Measurements from ENCODE around the gene DMD. TPM values are rescaled to one million over a fixed set of nuclear protein-coding genes. Genes with fewer than 3 reads are reported as not detected.
"Not testable (repeated sequence)": the region's sequence is repeated elsewhere in the genome, so short reads cannot be mapped to it uniquely, and the experiment has no call there.

The DMD gene
- polyA plus RNA-seq, 3 donors: 0.23 TPM; not detected in 2

- TF ChIP-seq CTCF (IDR thresholded peaks at IDR 0.05): no peak
- H3K27ac Mint-ChIP-seq: no peak overlapping the region
- WGBS (ENCODE audit: insufficient coverage): no CpG with 5 or more reads among the region's 3 CpGs
- H3K9ac ChIP-seq (ENCODE audit: insufficient read depth, low read length, poor library complexity, severe bottlenecking): no peak overlapping the region
- no peaks in the 10 kb centered on the region for H3K79me2 ChIP-seq (ENCODE audit: insufficient read depth, low read length)
- H3K9me3 Mint-ChIP-seq: peaks cover 0 to 8% (median 5%) of the 10 kb centered on the region in 7 donors
- no peaks in the 10 kb centered on the region for H3K36me3 Mint-ChIP-seq
- no peaks in the 10 kb centered on the region for H3K27me3 ChIP-seq (ENCODE audit: control insufficient read depth in 2 of 2, insufficient read depth in 2 of 2, low read length in 2 of 2)
- H3K27me3 Mint-ChIP-seq (ENCODE audit: low read depth in 3 of 3): no peaks in the 10 kb centered on the region
- no peaks in the 10 kb centered on the region for H3K4me1 Mint-ChIP-seq
- peaks cover 6 to 13% of the 10 kb centered on the region in 2 donors for H3K9me3 ChIP-seq (replicated peaks in 1 of 2; ENCODE audit: control insufficient read depth in 1 of 2, insufficient read depth in 1 of 2, low read length in 2 of 2)
- no peaks in the 10 kb centered on the region for H4K20me1 ChIP-seq (ENCODE audit: insufficient read depth, low read length)
- intact Hi-C loops (cut with micrococcal nuclease): no loop called here
- H3K27ac ChIP-seq (ENCODE audit: low read depth in 1 of 2, low read length in 2 of 2): no peak overlapping the region
- H3K4me1 ChIP-seq (ENCODE audit: control insufficient read depth in 1 of 2, insufficient read depth in 2 of 2, low read length in 2 of 2): no peaks in the 10 kb centered on the region
- no peak for DNase-seq
- H3K4me3 ChIP-seq (replicated peaks in 1 of 3; ENCODE audit: low read depth in 2 of 3, low read length in 3 of 3): no peak overlapping the region
- H3K36me3 ChIP-seq (replicated peaks in 1 of 2; ENCODE audit: control insufficient read depth in 1 of 2, insufficient read depth in 2 of 2, low read length in 2 of 2): no peaks in the 10 kb centered on the region
- no peak overlapping the region for H3K4me3 Mint-ChIP-seq
- no peak overlapping the region for H3K4me2 ChIP-seq (replicated peaks; ENCODE audit: extremely low read depth, low read length, poor library complexity, severe bottlenecking)
- no peak overlapping the region for H2AFZ ChIP-seq (ENCODE audit: insufficient read depth, low read depth, low read length, poor library complexity, severe bottlenecking)
These were observed 943.1 kb downstream of the DMD start for GRCh38 chrX:32268207-32268606.

GRCh38 chrX:32267796-32268195 is 943.6 kb downstream of the DMD start:
- Mint-ChIP-seq H3K36me3 (no peaks in the 10 kb centered on the region), H3K4me3 (no peak overlapping the region), H3K27me3 (ENCODE audit: low read depth in 3 of 3) (no peaks in the 10 kb centered on the region), H3K9me3 (peaks cover 0 to 8% (median 5%) of the 10 kb centered on the region in 7 donors), H3K4me1 (no peaks in the 10 kb centered on the region), H3K27ac (no peak overlapping the region)
- no peak overlapping the region for H3K4me2 ChIP-seq (replicated peaks; ENCODE audit: extremely low read depth, low read length, poor library complexity, severe bottlenecking)
- no peaks in the 10 kb centered on the region for H3K79me2 ChIP-seq (ENCODE audit: insufficient read depth, low read length)
- no CpG with 5 or more reads among the region's 2 CpGs for WGBS (ENCODE audit: insufficient coverage)
- no peak overlapping the region for H3K4me3 ChIP-seq (replicated peaks in 1 of 3; ENCODE audit: low read depth in 2 of 3, low read length in 3 of 3)
- H2AFZ ChIP-seq (ENCODE audit: insufficient read depth, low read depth, low read length, poor library complexity, severe bottlenecking): no peak overlapping the region
- H4K20me1 ChIP-seq (ENCODE audit: insufficient read depth, low read length): no peaks in the 10 kb centered on the region
- no peaks in the 10 kb centered on the region for H3K36me3 ChIP-seq (replicated peaks in 1 of 2; ENCODE audit: control insufficient read depth in 1 of 2, insufficient read depth in 2 of 2, low read length in 2 of 2)
- peaks cover 6 to 13% of the 10 kb centered on the region in 2 donors for H3K9me3 ChIP-seq (replicated peaks in 1 of 2; ENCODE audit: control insufficient read depth in 1 of 2, insufficient read depth in 1 of 2, low read length in 2 of 2)
- TF ChIP-seq CTCF (IDR thresholded peaks at IDR 0.05): no peak
- intact Hi-C loops (cut with micrococcal nuclease): no loop called here
- H3K4me1 ChIP-seq (ENCODE audit: control insufficient read depth in 1 of 2, insufficient read depth in 2 of 2, low read length in 2 of 2): no peaks in the 10 kb centered on the region
- H3K9ac ChIP-seq (ENCODE audit: insufficient read depth, low read length, poor library complexity, severe bottlenecking): no peak overlapping the region
- DNase-seq: no peak
- no peak overlapping the region for H3K27ac ChIP-seq (ENCODE audit: low read depth in 1 of 2, low read length in 2 of 2)
- no peaks in the 10 kb centered on the region for H3K27me3 ChIP-seq (ENCODE audit: control insufficient read depth in 2 of 2, insufficient read depth in 2 of 2, low read length in 2 of 2)

GRCh38 chrX:32246675-32247074 is 964.7 kb downstream of the DMD start:
- H4K20me1 ChIP-seq (ENCODE audit: insufficient read depth, low read length); H3K9me3 Mint-ChIP-seq; H3K27ac Mint-ChIP-seq; H3K36me3 Mint-ChIP-seq; H3K4me1 ChIP-seq (ENCODE audit: control insufficient read depth in 1 of 2, insufficient read depth in 2 of 2, low read length in 2 of 2); H3K27me3 Mint-ChIP-seq (ENCODE audit: low read depth in 3 of 3); H3K4me1 Mint-ChIP-seq; H2AFZ ChIP-seq (ENCODE audit: insufficient read depth, low read depth, low read length, poor library complexity, severe bottlenecking); H3K9me3 ChIP-seq (replicated peaks in 1 of 2; ENCODE audit: control insufficient read depth in 1 of 2, insufficient read depth in 1 of 2, low read length in 2 of 2); H3K4me2 ChIP-seq (replicated peaks; ENCODE audit: extremely low read depth, low read length, poor library complexity, severe bottlenecking); H3K79me2 ChIP-seq (ENCODE audit: insufficient read depth, low read length); DNase-seq; H3K4me3 Mint-ChIP-seq; H3K27me3 ChIP-seq (ENCODE audit: control insufficient read depth in 2 of 2, insufficient read depth in 2 of 2, low read length in 2 of 2); intact Hi-C loops (cut with micrococcal nuclease); H3K4me3 ChIP-seq (replicated peaks in 1 of 3; ENCODE audit: low read depth in 2 of 3, low read length in 3 of 3); H3K9ac ChIP-seq (ENCODE audit: insufficient read depth, low read length, poor library complexity, severe bottlenecking); H3K36me3 ChIP-seq (replicated peaks in 1 of 2; ENCODE audit: control insufficient read depth in 1 of 2, insufficient read depth in 2 of 2, low read length in 2 of 2); H3K27ac ChIP-seq (ENCODE audit: low read depth in 1 of 2, low read length in 2 of 2): not testable (repeated sequence)
- no CpG with 5 or more reads among the region's 4 CpGs for WGBS (ENCODE audit: insufficient coverage)

Data from CD14-positive monocyte (primary cell).